PC-3 (cell line): Measurements from ENCODE around the gene B4GALT2.

Experiments
- CTCF ChIP-seq: fragments of 300-600 bp; sonication (generic); conservative IDR thresholded peaks from 2 replicates; pipeline ENCODE4 v1.5.1; 2017; ENCODE audit warnings: antibody characterized with exemption, low read depth, mild to moderate bottlenecking, low read length
- EZH2 ChIP-seq: fragments of 300-600 bp; sonication (generic); IDR thresholded peaks from one replicate; pipeline ENCODE4 v1.6.1; 2017; ENCODE audit warnings: antibody characterized with exemption, mild to moderate bottlenecking, low read length; ENCODE audit not compliant: unreplicated experiment
- EZH2phosphoT487 ChIP-seq: fragments of 300-600 bp; sonication (generic); IDR thresholded peaks from 2 replicates; pipeline ENCODE4 v1.6.1; 2018; ENCODE audit warnings: mild to moderate bottlenecking, antibody characterized with exemption, low read length, borderline replicate concordance

GRCh38 chr1:43958351-43959255, 20.4 kb upstream of the B4GALT2 start:
- no peak for TF ChIP-seq CTCF
- no peak for TF ChIP-seq EZH2phosphoT487
- TF ChIP-seq EZH2, result no peak
